ENCODE results near the gene GPRC6A. TPM values are rescaled to one million over a fixed set of nuclear protein-coding genes. Genes with fewer than 3 reads are reported as not detected.

The GPRC6A gene
- total RNA-seq (2022; extraction: Qiagen RNA extraction; ENCODE audit: low read depth) = not detected in 5 replicates

GRCh38 chr6:116828983-116829382 lies at the start of gene GPRC6A:
GPRC6A (minus strand) TSS chr6:116829083; CDS start chr6:116829013, 70 bp downstream.

GRCh38 chr6:116876635-116877611 lies 48.0 kb upstream of the GPRC6A start, which contains the start of gene RFX6:
RFX6 (plus strand) TSS chr6:116877242; CDS start chr6:116877276, 34 bp downstream.

DNA sequence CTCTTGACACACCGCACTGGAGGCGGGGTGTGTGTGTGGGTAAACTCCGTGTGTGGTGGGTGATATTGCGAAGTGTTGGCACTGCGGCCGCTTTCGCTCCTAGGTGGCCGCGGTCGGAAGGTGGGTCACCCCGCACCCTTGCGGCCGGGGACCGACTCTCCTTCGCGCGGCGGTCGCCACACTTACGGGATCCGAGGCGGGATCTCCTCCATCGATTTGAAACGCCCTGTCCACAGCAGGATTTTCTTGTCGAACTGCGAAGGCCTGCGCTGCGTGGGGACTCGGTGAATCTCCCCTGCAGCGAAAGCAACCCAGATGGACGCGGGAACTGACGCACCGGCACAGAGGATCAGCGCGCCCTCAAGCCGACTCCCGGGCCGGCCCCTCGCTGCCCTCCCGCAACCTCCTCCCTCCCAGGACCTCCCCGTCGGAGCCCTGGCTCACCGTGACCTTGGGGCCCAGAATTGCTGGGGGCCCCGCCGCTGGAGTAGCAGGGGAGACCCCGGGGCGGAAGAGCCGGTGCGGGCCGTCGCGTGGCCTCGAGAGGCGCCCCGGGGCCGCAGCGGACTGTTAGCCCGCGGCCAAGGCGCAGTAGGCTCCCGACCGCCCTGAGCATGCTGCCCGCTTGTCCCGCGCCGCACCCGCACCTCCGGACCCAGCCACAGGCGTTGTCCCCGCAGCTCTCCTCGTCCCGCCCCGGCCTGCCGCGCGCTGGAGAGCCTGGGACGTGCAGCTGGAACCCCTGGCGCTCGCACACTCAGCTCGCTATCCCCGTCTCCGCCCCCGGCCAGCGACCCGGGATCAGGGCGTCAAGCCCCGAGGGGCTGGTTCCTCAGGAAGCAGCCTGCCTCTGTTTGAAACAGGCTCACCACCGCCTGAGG lies 63.7 kb downstream of the GPRC6A start, which contains the start of gene FAM162B:
TSS of gene FAM162B (minus strand) at position 759 of the 881 bp plus-strand sequence. CDS start at position 616, 143 bp downstream.

Other genes starting within 250 kb of the GPRC6A start
- 0.19 to 0.27 TPM (median 0.24 TPM) in 5 replicates for gene RSPH4A, start 212.6 kb downstream of the GPRC6A start, total RNA-seq (2022; extraction: Qiagen RNA extraction; ENCODE audit: low read depth)
- gene ZUP1, start 160.3 kb downstream of the GPRC6A start, total RNA-seq (2022; extraction: Qiagen RNA extraction; ENCODE audit: low read depth) = 6.4 to 8.0 TPM (median 7.7 TPM) in 5 replicates
- gene KPNA5, start 147.9 kb downstream of the GPRC6A start, total RNA-seq (2022; extraction: Qiagen RNA extraction; ENCODE audit: low read depth) = 0.46 to 1.9 TPM (median 1.7 TPM) in 5 replicates
- gene FAM162B, start 63.4 kb downstream of the GPRC6A start, total RNA-seq (2022; extraction: Qiagen RNA extraction; ENCODE audit: low read depth) = not detected in 5 replicates
- not detected in 5 replicates for gene RFX6, start 48.2 kb upstream of the GPRC6A start, total RNA-seq (2022; extraction: Qiagen RNA extraction; ENCODE audit: low read depth)

All from A549 treated with GW870086 at 1 μM for 4 hours (cell line).